OCI-LY1 (cell line): ENCODE data around the gene THOC5.
"Not testable (repeated sequence)": the region's sequence is repeated elsewhere in the genome, so short reads cannot be mapped to it uniquely, and the experiment has no call there.

ENCODE experiments used
- H2AFZ ChIP-seq: fragments of 200-600 bp; sonication (generic), shearing (Covaris generic); 2 replicates; pipeline ENCODE4 v1.6.0; 2014; ENCODE audit warnings: antibody characterized with exemption, mild to moderate bottlenecking, low read length
- H3F3A ChIP-seq: fragments of 200-600 bp; sonication (generic), shearing (Covaris generic); 2 replicates; pipeline ENCODE4 v1.6.0; 2014; ENCODE audit warnings: mild to moderate bottlenecking, antibody characterized with exemption, low read length, moderate library complexity; ENCODE audit not compliant: insufficient read depth
- H3K27ac ChIP-seq: fragments of 200-600 bp; sonication (generic); 2 replicates; pipeline ENCODE4 v1.5.1; 2014; ENCODE audit warnings: low read length, mixed run types, mild to moderate bottlenecking, low read depth; ENCODE audit not compliant: poor library complexity, severe bottlenecking
- H3K27me3 ChIP-seq: fragments of 200-600 bp; sonication (generic); 2 replicates; pipeline ENCODE4 v1.6.0; 2014; ENCODE audit warnings: antibody characterized with exemption, mild to moderate bottlenecking, low read length, moderate library complexity; ENCODE audit not compliant: insufficient read depth
- H3K36me3 ChIP-seq: fragments of 200-600 bp; sonication (generic); 2 replicates; pipeline ENCODE4 v1.6.1; 2014; ENCODE audit warnings: mild to moderate bottlenecking, antibody characterized with exemption, low read length, moderate library complexity, mixed read lengths; ENCODE audit not compliant: insufficient read depth
- H3K4me1 ChIP-seq: fragments of 200-600 bp; sonication (generic); 2 replicates; pipeline ENCODE4 v1.5.1; 2014; ENCODE audit warnings: mild to moderate bottlenecking, low read length, moderate library complexity; ENCODE audit not compliant: insufficient read depth, severe bottlenecking
- H3K4me2 ChIP-seq: fragments of 200-600 bp; sonication (generic), shearing (Covaris generic); 2 replicates; pipeline ENCODE4 v1.6.1; 2014; ENCODE audit warnings: low read length
- H3K4me3 ChIP-seq: fragments of 200-600 bp; sonication (generic); 2 replicates; pipeline ENCODE4 v1.5.1; 2014; ENCODE audit warnings: low read length, low read depth, mild to moderate bottlenecking, mixed read lengths; ENCODE audit not compliant: poor library complexity, severe bottlenecking
- H3K79me2 ChIP-seq: fragments of 200-600 bp; shearing (Covaris generic); 2 replicates; pipeline ENCODE4 v1.6.1; 2016; ENCODE audit warnings: mixed run types, low read length, mixed read lengths; ENCODE audit not compliant: insufficient read depth
- H3K9ac ChIP-seq: fragments of 200-600 bp; sonication (generic), shearing (Covaris generic); 2 replicates; pipeline ENCODE4 v1.6.1; 2014; ENCODE audit warnings: mild to moderate bottlenecking, low read length, mixed read lengths
- H3K9me2 ChIP-seq: fragments of 200-600 bp; sonication (generic), shearing (Covaris generic); 2 replicates; pipeline ENCODE4 v1.6.1; 2014; ENCODE audit warnings: low read depth, mild to moderate bottlenecking, low read length, mixed read lengths
- H3K9me3 ChIP-seq: fragments of 200-600 bp; shearing (Covaris generic); 2 replicates; pipeline ENCODE4 v1.6.1; 2014; ENCODE audit warnings: low read length, mixed read lengths
- H4K20me1 ChIP-seq: fragments of 200-600 bp; sonication (generic), shearing (Covaris generic); 2 replicates; pipeline ENCODE4 v1.6.0; 2016; ENCODE audit warnings: mild to moderate bottlenecking, low read length; ENCODE audit not compliant: insufficient read depth
- CTCF ChIP-seq: fragments of 200-600 bp; sonication (generic), shearing (Covaris generic); IDR thresholded peaks from 2 replicates; pipeline ENCODE4 v1.5.1; 2017; ENCODE audit warnings: mild to moderate bottlenecking, antibody characterized with exemption, low read length, moderate library complexity, mixed read lengths
- EZH2 ChIP-seq: fragments of 200-600 bp; sonication (generic), shearing (Covaris generic); IDR thresholded peaks from 2 replicates; pipeline ENCODE4 v1.8.0; 2017; ENCODE audit warnings: borderline replicate concordance, mixed run types, mild to moderate bottlenecking, antibody characterized with exemption, low read length, moderate library complexity, mixed read lengths

THOC5 gene

DNA sequence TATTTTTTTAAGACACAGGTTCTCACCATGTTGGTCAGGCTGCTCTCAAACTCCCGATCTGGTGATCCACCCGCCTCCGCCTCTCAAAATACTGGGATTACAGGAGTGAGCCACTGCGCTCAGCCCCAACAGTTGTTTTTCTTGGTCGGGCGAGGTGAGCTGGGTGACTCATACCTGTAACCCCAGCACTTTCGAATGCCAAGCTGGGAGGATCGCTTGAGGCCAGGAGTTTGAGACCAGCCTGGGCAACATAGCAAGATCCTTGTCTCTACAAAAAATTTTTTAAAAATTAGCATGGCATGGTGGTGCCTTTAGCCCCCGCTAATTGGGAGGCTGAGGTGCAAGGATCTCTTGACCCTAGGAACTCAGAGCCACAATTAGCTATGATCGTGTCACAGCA, 42.9 kb upstream of the THOC5 start:
- no peaks in the 10 kb centered on the region for H3K36me3 ChIP-seq
- TF ChIP-seq EZH2, result no peak
- TF ChIP-seq CTCF, result no peak
- no peaks in the 10 kb centered on the region for H4K20me1 ChIP-seq
- no peaks in the 10 kb centered on the region for H3K4me1 ChIP-seq
- no peak overlapping the region for H3K9ac ChIP-seq
- H3K79me2 ChIP-seq, result no peaks in the 10 kb centered on the region
- H3K4me2 ChIP-seq, result no peak overlapping the region
- H3F3A ChIP-seq, result no peaks in the 10 kb centered on the region
- H3K9me3 ChIP-seq, result no peaks in the 10 kb centered on the region
- no peaks in the 10 kb centered on the region for H3K27me3 ChIP-seq
- no peak overlapping the region for H2AFZ ChIP-seq
- H3K27ac ChIP-seq, result no peak overlapping the region
- no peaks in the 10 kb centered on the region for H3K9me2 ChIP-seq
- no peak overlapping the region for H3K4me3 ChIP-seq

- not testable (repeated sequence) for H3K9me3 ChIP-seq, H3K27me3 ChIP-seq, H2AFZ ChIP-seq, H3K4me3 ChIP-seq, H4K20me1 ChIP-seq, H3K27ac ChIP-seq, H3F3A ChIP-seq, H3K36me3 ChIP-seq, H3K79me2 ChIP-seq, H3K9ac ChIP-seq, H3K4me2 ChIP-seq, H3K9me2 ChIP-seq, H3K4me1 ChIP-seq
These were observed 40.9 kb upstream of the THOC5 start for GRCh38 chr22:29594447-29594846.

DNA sequence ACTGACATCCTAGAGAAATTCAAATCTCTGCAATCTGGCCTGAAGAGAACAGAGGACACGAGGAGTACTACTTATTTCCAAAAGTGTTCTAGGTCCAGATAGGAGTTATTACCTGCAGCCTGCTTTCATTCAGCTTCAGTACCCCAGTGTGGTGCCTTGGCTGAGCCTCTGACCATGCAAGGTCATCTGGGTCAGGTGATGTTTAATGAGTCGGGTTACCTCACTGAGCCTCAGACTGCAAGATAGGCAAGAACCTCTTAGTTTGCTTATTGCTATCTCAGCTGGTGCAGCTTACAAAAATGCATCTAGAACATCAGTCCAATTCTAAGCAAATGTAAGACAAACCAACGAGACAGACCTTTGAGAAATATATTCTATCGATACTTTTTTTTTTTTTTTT, 40.4 kb upstream of the THOC5 start:
- H4K20me1 ChIP-seq, result no peaks in the 10 kb centered on the region
- H3K27ac ChIP-seq, result no peak overlapping the region
- H3K9me3 ChIP-seq, result no peaks in the 10 kb centered on the region
- H2AFZ ChIP-seq, result no peak overlapping the region
- no peaks in the 10 kb centered on the region for H3K9me2 ChIP-seq
- H3K79me2 ChIP-seq, result no peaks in the 10 kb centered on the region
- no peak overlapping the region for H3K9ac ChIP-seq
- no peak overlapping the region for H3K4me3 ChIP-seq
- H3K36me3 ChIP-seq, result no peaks in the 10 kb centered on the region
- H3K27me3 ChIP-seq, result no peaks in the 10 kb centered on the region
- no peaks in the 10 kb centered on the region for H3F3A ChIP-seq
- no peaks in the 10 kb centered on the region for H3K4me1 ChIP-seq
- TF ChIP-seq EZH2 (no peak), CTCF (no peak)
- H3K4me2 ChIP-seq, result no peak overlapping the region

- Histone ChIP-seq H3K9me2 (no peaks in the 10 kb centered on the region), H3K4me2 (no peak overlapping the region), H3F3A (no peaks in the 10 kb centered on the region), H3K4me3 (no peak overlapping the region), H3K9me3 (no peaks in the 10 kb centered on the region), H4K20me1 (no peaks in the 10 kb centered on the region), H3K27me3 (no peaks in the 10 kb centered on the region), H3K27ac (no peak overlapping the region), H3K9ac (no peak overlapping the region), H2AFZ (no peak overlapping the region), H3K36me3 (no peaks in the 10 kb centered on the region), H3K79me2 (no peaks in the 10 kb centered on the region), H3K4me1 (no peaks in the 10 kb centered on the region)
- TF ChIP-seq CTCF (no peak), EZH2 (no peak)
These were observed 34.6 kb upstream of the THOC5 start for GRCh38 chr22:29587938-29588699.

- not testable (repeated sequence) for H3K36me3 ChIP-seq, H3K27ac ChIP-seq, H3F3A ChIP-seq, H3K4me2 ChIP-seq, H2AFZ ChIP-seq, H3K27me3 ChIP-seq, H3K4me3 ChIP-seq, H4K20me1 ChIP-seq, H3K9me3 ChIP-seq, H3K4me1 ChIP-seq, H3K79me2 ChIP-seq, H3K9ac ChIP-seq, H3K9me2 ChIP-seq
These were observed 32.7 kb upstream of the THOC5 start for GRCh38 chr22:29586193-29586705.
